IMR-90 (cell line): Measurements from ENCODE around the gene ADCY1.

Source experiments
- CEBPB ChIP-seq: IDR thresholded peaks from 2 replicates; pipeline ENCODE4 v1.6.1; 2012; ENCODE audit warnings: low read depth, low read length, improper control_type of control experiment
- CTCF ChIP-seq: conservative IDR thresholded peaks from 2 replicates; pipeline ENCODE4 v1.5.1; 2012; ENCODE audit warnings: mild to moderate bottlenecking, low read depth, low read length, improper control_type of control experiment
- MXI1 ChIP-seq: IDR thresholded peaks from 2 replicates; pipeline ENCODE4 v1.6.1; 2012; ENCODE audit warnings: low read depth, mild to moderate bottlenecking, low read length, moderate library complexity, borderline replicate concordance
- POLR2A ChIP-seq: IDR thresholded peaks from 2 replicates; pipeline ENCODE4 v1.6.1; 2012; ENCODE audit warnings: mild to moderate bottlenecking, low read depth, low read length
- RAD21 ChIP-seq: IDR thresholded peaks from 2 replicates; pipeline ENCODE4 v1.6.1; 2012; ENCODE audit warnings: low read length, improper control_type of control experiment

DNA sequence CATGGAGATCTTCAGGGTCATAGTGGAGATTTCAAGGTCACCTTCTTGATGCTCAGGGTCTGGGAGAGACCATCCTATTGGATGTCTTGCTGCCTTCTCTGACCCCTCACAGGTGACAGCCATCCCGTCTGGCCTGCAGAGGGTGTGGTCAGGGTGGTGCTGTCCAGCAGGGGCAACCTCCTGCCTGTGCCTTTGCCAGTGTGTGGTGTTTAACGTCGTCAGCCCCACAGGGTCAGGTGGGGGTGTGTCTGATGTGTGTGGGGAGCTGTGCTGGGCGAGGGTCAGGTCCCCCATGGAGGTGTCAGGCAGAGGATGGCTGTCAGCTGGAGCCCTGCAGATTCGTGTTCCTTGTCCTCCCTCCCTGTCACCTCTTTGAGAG, 16.5 kb downstream of the ADCY1 start:
- TF ChIP-seq MXI1: no peak
- TF ChIP-seq CTCF: no peak
- no peak for TF ChIP-seq CEBPB
- no peak for TF ChIP-seq POLR2A
- TF ChIP-seq RAD21: no peak
